ENCODE data around the gene C1QTNF3.

GRCh38 chr5:34047774-34048572 lies 5.0 kb upstream of the C1QTNF3 start:
- no peak for TF ChIP-seq POLR2A (IDR thresholded peaks at IDR 0.05)
- no peak for TF ChIP-seq CTCF (IDR thresholded peaks at IDR 0.05)
- no peak for TF ChIP-seq POLR2AphosphoS5 (IDR thresholded peaks at IDR 0.05)
